Fibroblast of lung (primary cell): ENCODE results near the gene FAM234B.

Experiments
- EZH2 ChIP-seq: IDR thresholded peaks from 2 replicates; pipeline ENCODE4 v1.5.1; 2012; ENCODE audit warnings: low read length, control low read depth, mild to moderate bottlenecking; ENCODE audit errors: missing control alignments
- TF ChIP-seq, protein P1 (sequence below), 2 donors: IDR thresholded peaks in 1 of 2; conservative IDR thresholded peaks in 1 of 2; 1 replicate in 1 of 2; 2 replicates in 1 of 2; pipeline ENCODE4 v1.5.1; 2011 to 2012; ENCODE audit warnings: low read length in 2 of 2, control low read depth in 1 of 2, inconsistent platforms in 1 of 2, low read depth in 1 of 2, mild to moderate bottlenecking in 1 of 2

GRCh38 chr12:13097491-13098011, 53.4 kb downstream of the FAM234B start:
- TF ChIP-seq, protein P1, sequence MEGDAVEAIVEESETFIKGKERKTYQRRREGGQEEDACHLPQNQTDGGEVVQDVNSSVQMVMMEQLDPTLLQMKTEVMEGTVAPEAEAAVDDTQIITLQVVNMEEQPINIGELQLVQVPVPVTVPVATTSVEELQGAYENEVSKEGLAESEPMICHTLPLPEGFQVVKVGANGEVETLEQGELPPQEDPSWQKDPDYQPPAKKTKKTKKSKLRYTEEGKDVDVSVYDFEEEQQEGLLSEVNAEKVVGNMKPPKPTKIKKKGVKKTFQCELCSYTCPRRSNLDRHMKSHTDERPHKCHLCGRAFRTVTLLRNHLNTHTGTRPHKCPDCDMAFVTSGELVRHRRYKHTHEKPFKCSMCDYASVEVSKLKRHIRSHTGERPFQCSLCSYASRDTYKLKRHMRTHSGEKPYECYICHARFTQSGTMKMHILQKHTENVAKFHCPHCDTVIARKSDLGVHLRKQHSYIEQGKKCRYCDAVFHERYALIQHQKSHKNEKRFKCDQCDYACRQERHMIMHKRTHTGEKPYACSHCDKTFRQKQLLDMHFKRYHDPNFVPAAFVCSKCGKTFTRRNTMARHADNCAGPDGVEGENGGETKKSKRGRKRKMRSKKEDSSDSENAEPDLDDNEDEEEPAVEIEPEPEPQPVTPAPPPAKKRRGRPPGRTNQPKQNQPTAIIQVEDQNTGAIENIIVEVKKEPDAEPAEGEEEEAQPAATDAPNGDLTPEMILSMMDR (conservative IDR thresholded peaks at IDR 0.05 in 1 of 2, IDR thresholded peaks at IDR 0.05 in 1 of 2; ENCODE audit: low read depth in 1 of 2, low read length in 2 of 2): no peak
- no peak for TF ChIP-seq EZH2
